ENCODE measurements around the gene TMED9.
"Not testable (repeated sequence)": the region's sequence is repeated elsewhere in the genome, so short reads cannot be mapped to it uniquely, and the experiment has no call there.

The TMED9 gene

GRCh38 chr5:177606071-177607051, 14.4 kb downstream of the TMED9 start:
- Mint-ChIP-seq H3K27me3 (no peaks in the 10 kb centered on the region), H3K4me1 (peaks cover 5% of the 10 kb centered on the region), H3K27ac (peak overlapping the region; percentile 21), H3K4me3 (no peak overlapping the region), H3K9me3 (no peaks in the 10 kb centered on the region), H3K36me3 (ENCODE audit: low read depth) (no peaks in the 10 kb centered on the region)
- DNase-seq (no peak), ATAC-seq (no peak)

GRCh38 chr5:177607115-177607451, 15.1 kb downstream of the TMED9 start:
- no peak for DNase-seq
- Mint-ChIP-seq H3K9me3 (no peaks in the 10 kb centered on the region), H3K4me3 (no peak overlapping the region), H3K27me3 (no peaks in the 10 kb centered on the region), H3K4me1 (peaks cover 5% of the 10 kb centered on the region), H3K27ac (no peak overlapping the region), H3K36me3 (ENCODE audit: low read depth) (no peaks in the 10 kb centered on the region)
- no peak for ATAC-seq

GRCh38 chr5:177607452-177608192, 15.6 kb downstream of the TMED9 start:
- H3K4me3 Mint-ChIP-seq: no peak overlapping the region

GRCh38 chr5:177608243-177609075, 16.5 kb downstream of the TMED9 start:
- peaks cover 2% of the 10 kb centered on the region for H3K4me1 Mint-ChIP-seq
- no peaks in the 10 kb centered on the region for H3K27me3 Mint-ChIP-seq
- DNase-seq (no peak), ATAC-seq (no peak)
- H3K9me3 Mint-ChIP-seq: no peaks in the 10 kb centered on the region
- H3K4me3 Mint-ChIP-seq: no peak overlapping the region
- H3K36me3 Mint-ChIP-seq (ENCODE audit: low read depth): no peaks in the 10 kb centered on the region
- H3K27ac Mint-ChIP-seq: no peak overlapping the region

More at GRCh38 chr5:177607452-177608192, 15.6 kb downstream of the TMED9 start:
- Mint-ChIP-seq H3K9me3 (no peaks in the 10 kb centered on the region), H3K36me3 (ENCODE audit: low read depth) (no peaks in the 10 kb centered on the region), H3K27me3 (no peaks in the 10 kb centered on the region), H3K4me1 (peaks cover 3% of the 10 kb centered on the region), H3K27ac (no peak overlapping the region)
- ATAC-seq (peak; percentile 75), DNase-seq (peak; percentile 70)

GRCh38 chr5:177609076-177610059, 17.4 kb downstream of the TMED9 start:
- ATAC-seq: no peak
- no peaks in the 10 kb centered on the region for H3K36me3 Mint-ChIP-seq (ENCODE audit: low read depth)
- H3K27ac Mint-ChIP-seq: no peak overlapping the region
- no peak for DNase-seq
- no peaks in the 10 kb centered on the region for H3K9me3 Mint-ChIP-seq
- H3K4me3 Mint-ChIP-seq: no peak overlapping the region
- peaks cover 2% of the 10 kb centered on the region for H3K4me1 Mint-ChIP-seq
- H3K27me3 Mint-ChIP-seq: no peaks in the 10 kb centered on the region

GRCh38 chr5:177610131-177610769, 18.2 kb downstream of the TMED9 start:
- no peak overlapping the region for H3K27ac Mint-ChIP-seq
- H3K9me3 Mint-ChIP-seq: no peaks in the 10 kb centered on the region
- peaks cover 2% of the 10 kb centered on the region for H3K4me1 Mint-ChIP-seq
- H3K4me3 Mint-ChIP-seq: no peak overlapping the region
- no peak for DNase-seq
- no peaks in the 10 kb centered on the region for H3K27me3 Mint-ChIP-seq
- H3K36me3 Mint-ChIP-seq (ENCODE audit: low read depth): no peaks in the 10 kb centered on the region
- ATAC-seq: no peak

GRCh38 chr5:177610770-177611445, 18.9 kb downstream of the TMED9 start:
- Mint-ChIP-seq H3K27me3 (no peaks in the 10 kb centered on the region), H3K27ac (no peak overlapping the region), H3K9me3 (no peaks in the 10 kb centered on the region), H3K4me3 (no peak overlapping the region), H3K4me1 (peaks cover 2% of the 10 kb centered on the region), H3K36me3 (ENCODE audit: low read depth) (no peaks in the 10 kb centered on the region)
- ATAC-seq (no peak), DNase-seq (no peak)

- Mint-ChIP-seq H3K27me3 (no peaks in the 10 kb centered on the region), H3K4me1 (peaks cover 2% of the 10 kb centered on the region), H3K27ac (no peak overlapping the region), H3K9me3 (no peaks in the 10 kb centered on the region), H3K4me3 (no peak overlapping the region), H3K36me3 (ENCODE audit: low read depth) (peaks cover 4% of the 10 kb centered on the region)
- ATAC-seq (no peak), DNase-seq (no peak)
Observed at GRCh38 chr5:177611446-177612214, 19.6 kb downstream of the TMED9 start.

- Mint-ChIP-seq H3K4me3 (no peak overlapping the region), H3K36me3 (ENCODE audit: low read depth) (peaks cover 4% of the 10 kb centered on the region), H3K27me3 (no peaks in the 10 kb centered on the region), H3K4me1 (peaks cover 2% of the 10 kb centered on the region), H3K27ac (no peak overlapping the region), H3K9me3 (no peaks in the 10 kb centered on the region)
- no peak for ATAC-seq
- DNase-seq: no peak
Observed at GRCh38 chr5:177612215-177612673, 20.2 kb downstream of the TMED9 start.

- H3K4me3 Mint-ChIP-seq: no peak overlapping the region
- no peak overlapping the region for H3K27ac Mint-ChIP-seq
- peaks cover 37% of the 10 kb centered on the region for H3K36me3 Mint-ChIP-seq (ENCODE audit: low read depth)
- no peaks in the 10 kb centered on the region for H3K4me1 Mint-ChIP-seq
- H3K9me3 Mint-ChIP-seq: no peaks in the 10 kb centered on the region
- H3K27me3 Mint-ChIP-seq: no peaks in the 10 kb centered on the region
- DNase-seq (no peak), ATAC-seq (no peak)
Observed at GRCh38 chr5:177620560-177620959, 28.6 kb downstream of the TMED9 start.

- H3K9me3 Mint-ChIP-seq, H3K27ac Mint-ChIP-seq, H3K27me3 Mint-ChIP-seq, ATAC-seq, H3K4me3 Mint-ChIP-seq, H3K4me1 Mint-ChIP-seq, DNase-seq: not testable (repeated sequence)
- H3K36me3 Mint-ChIP-seq (ENCODE audit: low read depth): peaks cover 22% of the 10 kb centered on the region
Observed at GRCh38 chr5:177624172-177624571, 32.2 kb downstream of the TMED9 start.

- DNase-seq; H3K4me3 Mint-ChIP-seq; H3K9me3 Mint-ChIP-seq; H3K36me3 Mint-ChIP-seq (ENCODE audit: low read depth); H3K27me3 Mint-ChIP-seq; ATAC-seq; H3K27ac Mint-ChIP-seq; H3K4me1 Mint-ChIP-seq: not testable (repeated sequence)
Observed at GRCh38 chr5:177630186-177630585, 38.2 kb downstream of the TMED9 start.
